H1 (cell line): ENCODE results near the gene SEMA3A.

Experiments used
- CBX8 ChIP-seq: fragments of 300-800, 300-1000 bp; sonication (generic); IDR thresholded peaks from 2 replicates; pipeline ENCODE4 v1.7.1; 2016; ENCODE audit warnings: low read depth, low read length, borderline replicate concordance
- CHD2 ChIP-seq: IDR thresholded peaks from 2 replicates; pipeline ENCODE4 v1.6.1; 2012; ENCODE audit warnings: low read length, improper control_type of control experiment
- CTCF ChIP-seq, 3 experiments: IDR thresholded peaks; 1 replicate in 2 of 3; 2 replicates in 1 of 3; pipeline versions ENCODE4 v1.5.1 to v1.6.1; 2011; ENCODE audit warnings: low read length in 3 of 3, mild to moderate bottlenecking in 3 of 3, inconsistent platforms in 2 of 3, low read depth in 1 of 3, moderate library complexity in 1 of 3; ENCODE audit not compliant: insufficient read depth in 1 of 3; ENCODE audit errors: control extremely low read depth in 1 of 3
- EGR1 ChIP-seq: IDR thresholded peaks from 2 replicates; pipeline ENCODE4 v1.6.1; 2011; ENCODE audit warnings: low read depth, low read length, borderline replicate concordance
- EZH2 ChIP-seq: fragments of 200-600 bp; sonication (generic); IDR thresholded peaks from 2 replicates; pipeline ENCODE4 v1.7.1; 2012; ENCODE audit warnings: low read depth, mild to moderate bottlenecking, moderate library complexity, low read length, inconsistent platforms; ENCODE audit not compliant: severe bottlenecking
- GABPA ChIP-seq: IDR thresholded peaks from 2 replicates; pipeline ENCODE4 v1.6.1; 2011; ENCODE audit warnings: mild to moderate bottlenecking, low read length, moderate library complexity, borderline replicate concordance; ENCODE audit not compliant: insufficient read depth
- HDAC2 ChIP-seq, 2 experiments: fragments of 300-600 bp in 1 of 2; sonication (generic) in 1 of 2; IDR thresholded peaks; 2 replicates each; pipeline ENCODE4 v1.6.1; 2011 to 2012; ENCODE audit warnings: low read depth in 2 of 2, low read length in 2 of 2, mild to moderate bottlenecking in 2 of 2, moderate library complexity in 2 of 2, borderline replicate concordance in 1 of 2, inconsistent platforms in 1 of 2
- JUN ChIP-seq: IDR thresholded peaks from 2 replicates; pipeline ENCODE4 v1.6.1; 2011; ENCODE audit warnings: low read depth, mild to moderate bottlenecking, improper control_type of control experiment, low read length
- KDM5A ChIP-seq: fragments of 200-600 bp; IDR thresholded peaks from 2 replicates; pipeline ENCODE4 v1.7.1; 2012; ENCODE audit warnings: mild to moderate bottlenecking, low read length, inconsistent platforms, mixed read lengths
- POLR2A ChIP-seq, 2 experiments: IDR thresholded peaks; 1 replicate in 1 of 2; 2 replicates in 1 of 2; pipeline ENCODE4 v1.6.1; 2011; ENCODE audit warnings: low read depth in 2 of 2, low read length in 2 of 2, mild to moderate bottlenecking in 2 of 2; ENCODE audit errors: control extremely low read depth in 1 of 2
- POLR2AphosphoS5 ChIP-seq: IDR thresholded peaks from 2 replicates; pipeline ENCODE4 v1.6.1; 2011; ENCODE audit warnings: low read depth, low read length
- RFX5 ChIP-seq: IDR thresholded peaks from 2 replicates; pipeline ENCODE4 v1.6.1; 2011; ENCODE audit warnings: low read depth, low read length, improper control_type of control experiment, borderline replicate concordance
- RNF2 ChIP-seq: fragments of 200-900, 300-1000 bp; sonication (generic); IDR thresholded peaks from 2 replicates; pipeline ENCODE4 v1.7.1; 2016; ENCODE audit warnings: borderline replicate concordance, low read depth, mild to moderate bottlenecking, antibody characterized with exemption, low read length; ENCODE audit not compliant: poor library complexity, severe bottlenecking; ENCODE audit errors: missing control alignments
- USF2 ChIP-seq: IDR thresholded peaks from 2 replicates; pipeline ENCODE4 v1.6.1; 2011; ENCODE audit warnings: low read length, improper control_type of control experiment

GRCh38 chr7:84105586-84105985 lies 89.0 kb downstream of the SEMA3A start:
- TF ChIP-seq EZH2 (no peak), POLR2A (IDR thresholded peaks at IDR 0.05; ENCODE audit: control extremely low read depth in 1 of 2, low read depth in 2 of 2, low read length in 2 of 2) (no peak), CTCF (IDR thresholded peaks at IDR 0.05; ENCODE audit: control extremely low read depth in 1 of 3, insufficient read depth in 1 of 3, low read depth in 1 of 3, low read length in 3 of 3) (no peak), HDAC2 (IDR thresholded peaks at IDR 0.05; ENCODE audit: borderline replicate concordance in 1 of 2, low read depth in 2 of 2, low read length in 2 of 2) (no peak), POLR2AphosphoS5 (no peak), JUN (no peak), CBX8 (no peak), RFX5 (no peak), CHD2 (no peak), GABPA (no peak), KDM5A (no peak), USF2 (no peak), RNF2 (no peak), EGR1 (no peak)
